ENCODE measurements around the gene FGG. TPM values are rescaled to one million over a fixed set of nuclear protein-coding genes. Genes with fewer than 3 reads are reported as not detected.

Gene FGG
- total and polyA plus RNA-seq, 2 of the 13 experiments (the other 11 are each of a cell fraction or from before 2014, with no cell fraction given): 1,037 to 2,423 TPM

DNA sequence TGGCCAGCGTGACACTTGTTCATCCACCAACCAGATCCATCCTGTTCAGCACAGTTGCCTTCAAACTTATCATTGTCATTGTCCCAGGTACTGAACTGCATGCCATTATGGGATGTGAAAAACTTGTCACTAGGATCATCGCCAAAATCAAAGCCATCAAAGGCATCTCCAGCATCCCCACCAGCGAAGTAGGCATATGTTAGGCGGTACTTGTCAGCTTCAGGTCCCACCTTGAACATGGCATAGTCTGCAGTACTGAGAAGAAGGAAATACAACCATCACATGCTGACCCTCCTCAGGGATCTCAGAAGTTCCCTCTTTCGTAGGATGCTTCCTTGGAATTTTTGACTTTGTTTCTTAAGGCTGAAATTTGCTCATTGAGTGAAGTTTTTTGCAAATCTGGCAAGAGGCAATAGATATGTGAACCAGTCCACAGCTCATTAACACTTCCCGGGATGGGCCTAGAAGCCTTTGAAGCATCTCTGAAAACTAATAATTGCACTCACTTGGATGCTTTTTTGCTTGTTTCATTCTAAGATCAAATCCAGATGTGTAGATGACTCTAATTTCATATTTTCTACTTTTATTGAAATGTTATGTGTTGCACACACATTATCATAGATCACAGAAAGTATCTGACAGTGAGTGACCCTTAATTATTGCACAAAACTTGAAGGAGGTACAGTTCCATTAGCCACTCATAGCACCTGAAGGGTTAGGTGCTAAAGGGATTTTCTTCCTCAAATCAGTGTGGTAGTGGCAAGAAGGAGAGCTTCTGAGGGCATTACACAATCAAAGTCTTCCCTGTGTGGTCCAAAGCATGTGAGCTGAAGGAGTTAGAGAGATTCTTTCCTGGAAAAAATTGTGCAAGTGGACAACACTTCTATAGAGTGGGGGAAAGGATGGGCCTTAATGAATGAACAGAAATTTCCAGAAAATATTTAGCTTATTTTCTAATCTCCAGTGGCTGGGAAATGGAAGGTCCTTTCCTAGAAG is 5.4 kb downstream of the FGG start (continued):
- TF ChIP-seq BORCS8-MEF2B (CRISPR knock-in tag; IDR thresholded peaks at IDR 0.05): peak; percentile 77
- no peak for TF ChIP-seq NRL (CRISPR knock-in tag; IDR thresholded peaks at IDR 0.05; ENCODE audit: borderline replicate concordance)
- peak; percentile 79; the same call in 1 of the 2 replicates for TF ChIP-seq IRX3 (CRISPR knock-in tag; IDR thresholded peaks at IDR 0.05; ENCODE audit: borderline replicate concordance, low read depth)
- TF ChIP-seq ZNF326 (CRISPR knock-in tag; IDR thresholded peaks at IDR 0.05; ENCODE audit: borderline replicate concordance): no peak
- 0 out of 2 replicates have a peak, but pooled peaks have one; percentile 36 for TF ChIP-seq TGIF2 (CRISPR knock-in tag; IDR thresholded peaks at IDR 0.05)
- no peak for TF ChIP-seq NFATC3 (CRISPR knock-in tag; IDR thresholded peaks at IDR 0.05)
- TF ChIP-seq SP2 (CRISPR knock-in tag; IDR thresholded peaks at IDR 0.05): no peak
- TF ChIP-seq, protein P1, sequence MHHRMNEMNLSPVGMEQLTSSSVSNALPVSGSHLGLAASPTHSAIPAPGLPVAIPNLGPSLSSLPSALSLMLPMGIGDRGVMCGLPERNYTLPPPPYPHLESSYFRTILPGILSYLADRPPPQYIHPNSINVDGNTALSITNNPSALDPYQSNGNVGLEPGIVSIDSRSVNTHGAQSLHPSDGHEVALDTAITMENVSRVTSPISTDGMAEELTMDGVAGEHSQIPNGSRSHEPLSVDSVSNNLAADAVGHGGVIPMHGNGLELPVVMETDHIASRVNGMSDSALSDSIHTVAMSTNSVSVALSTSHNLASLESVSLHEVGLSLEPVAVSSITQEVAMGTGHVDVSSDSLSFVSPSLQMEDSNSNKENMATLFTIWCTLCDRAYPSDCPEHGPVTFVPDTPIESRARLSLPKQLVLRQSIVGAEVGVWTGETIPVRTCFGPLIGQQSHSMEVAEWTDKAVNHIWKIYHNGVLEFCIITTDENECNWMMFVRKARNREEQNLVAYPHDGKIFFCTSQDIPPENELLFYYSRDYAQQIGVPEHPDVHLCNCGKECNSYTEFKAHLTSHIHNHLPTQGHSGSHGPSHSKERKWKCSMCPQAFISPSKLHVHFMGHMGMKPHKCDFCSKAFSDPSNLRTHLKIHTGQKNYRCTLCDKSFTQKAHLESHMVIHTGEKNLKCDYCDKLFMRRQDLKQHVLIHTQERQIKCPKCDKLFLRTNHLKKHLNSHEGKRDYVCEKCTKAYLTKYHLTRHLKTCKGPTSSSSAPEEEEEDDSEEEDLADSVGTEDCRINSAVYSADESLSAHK (CRISPR knock-in tag; IDR thresholded peaks at IDR 0.05; ENCODE audit: borderline replicate concordance): no peak
- TF ChIP-seq ZNF713 (CRISPR knock-in tag; IDR thresholded peaks at IDR 0.05): no peak
- peak; percentile 66 for TF ChIP-seq AGO2 (optimal IDR thresholded peaks at IDR 0.05; ENCODE audit: low read depth, low read length)

All from HepG2 (cell line).